GM19025 (cell line): Measurements from ENCODE around the gene TAF1C.

Experiments
- ATAC-seq: cut with Tn5 transposase; IDR thresholded peaks from one replicate; pipeline ENCODE4 v1.9.1; 2021; ENCODE audit warnings: mild to moderate bottlenecking, low read depth, moderate library complexity; ENCODE audit not compliant: unreplicated experiment

The TAF1C gene

DNA sequence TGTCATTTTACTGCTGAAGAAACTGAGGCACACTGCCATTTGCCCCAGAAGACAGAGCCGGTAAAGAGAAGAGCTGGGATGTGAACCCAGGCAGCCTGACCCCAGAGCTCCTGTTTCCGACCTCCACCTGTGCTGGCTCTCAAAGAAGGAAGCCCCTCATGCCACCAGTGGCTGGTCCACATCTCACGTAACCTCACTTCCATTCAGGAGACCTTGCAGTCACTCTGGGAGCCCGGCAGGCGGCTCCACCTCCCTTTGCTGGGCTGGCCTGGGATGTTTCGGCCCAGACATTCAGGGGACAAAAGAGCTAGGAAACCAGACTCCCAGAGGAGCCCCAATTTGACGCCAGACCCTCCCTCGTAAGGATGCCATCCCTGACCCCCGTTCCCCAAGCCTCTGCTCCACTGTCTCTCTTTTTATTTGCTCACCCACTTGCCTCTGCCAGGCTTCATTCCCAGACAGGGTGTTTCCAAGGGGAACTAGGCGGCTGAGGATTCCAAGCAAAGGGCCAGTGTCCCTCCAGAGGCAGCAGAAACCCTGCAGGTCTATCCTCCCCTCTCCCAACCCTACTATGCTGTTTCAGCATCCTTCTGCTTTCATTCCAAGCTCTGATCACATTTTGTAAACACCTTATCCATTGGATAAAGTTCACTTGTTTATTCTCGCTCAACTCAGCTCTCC lies 2.8 kb downstream of the TAF1C start:
- no peak for ATAC-seq

DNA sequence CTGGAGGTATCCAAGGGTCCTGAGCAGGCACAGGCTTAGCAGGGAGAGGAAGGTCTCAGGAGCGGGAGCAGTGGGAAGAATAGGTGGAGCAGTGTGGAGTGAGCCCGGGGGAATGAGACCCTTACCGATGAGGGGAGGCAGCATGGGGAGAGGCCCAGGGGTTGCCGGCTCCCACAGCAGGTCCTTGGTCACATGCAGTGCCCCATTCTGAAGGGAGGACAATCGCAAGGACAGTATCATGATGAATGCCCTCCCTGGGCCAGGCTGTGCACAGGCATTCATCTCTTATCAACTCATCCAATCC lies 3.3 kb downstream of the TAF1C start:
- ATAC-seq, result no peak

DNA sequence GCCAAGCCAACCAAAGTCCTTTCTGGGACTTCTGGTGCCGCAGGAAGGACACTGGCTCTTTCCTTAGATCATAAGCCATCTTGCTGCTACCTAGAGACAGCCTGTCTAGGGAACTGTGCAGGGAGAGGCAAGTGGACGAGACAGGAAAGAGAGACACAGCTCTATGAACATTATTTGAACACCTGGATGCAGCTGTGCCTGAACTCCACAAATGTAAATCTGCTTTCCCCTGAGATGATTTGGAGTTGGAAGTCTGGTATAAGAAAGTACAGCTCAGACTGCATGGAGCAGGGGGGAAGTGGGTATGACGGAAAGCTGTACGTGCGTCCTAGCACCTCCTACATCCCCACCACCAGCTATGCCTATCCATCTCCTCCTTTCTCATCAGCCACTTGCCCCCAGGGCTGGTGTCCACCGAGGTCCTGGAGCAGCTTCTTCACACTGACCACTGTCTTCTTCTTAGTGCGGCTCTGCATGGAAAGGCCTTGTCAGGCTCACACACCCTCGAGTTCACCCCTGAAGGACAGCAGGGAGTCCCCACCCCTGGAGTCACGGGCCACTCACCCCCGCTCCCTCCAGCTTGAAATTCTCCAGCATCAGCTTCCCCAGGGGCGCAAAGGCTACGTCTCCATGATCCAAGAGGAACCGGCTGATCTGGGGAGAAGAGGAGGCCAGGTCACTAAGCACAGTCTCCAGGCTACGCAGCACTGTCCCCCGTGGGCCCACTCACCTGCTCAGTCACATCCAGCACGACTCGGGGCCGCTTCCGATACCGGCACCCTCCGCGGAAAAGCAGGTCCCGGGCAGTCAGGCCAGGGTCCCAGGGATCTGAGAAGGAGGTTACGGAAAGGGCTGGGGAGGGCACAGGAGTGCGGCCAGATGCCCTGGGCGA lies 3.9 kb downstream of the TAF1C start:
- ATAC-seq, result no peak

GRCh38 chr16:84182104-84182503 lies 4.8 kb downstream of the TAF1C start:
- no peak for ATAC-seq

DNA sequence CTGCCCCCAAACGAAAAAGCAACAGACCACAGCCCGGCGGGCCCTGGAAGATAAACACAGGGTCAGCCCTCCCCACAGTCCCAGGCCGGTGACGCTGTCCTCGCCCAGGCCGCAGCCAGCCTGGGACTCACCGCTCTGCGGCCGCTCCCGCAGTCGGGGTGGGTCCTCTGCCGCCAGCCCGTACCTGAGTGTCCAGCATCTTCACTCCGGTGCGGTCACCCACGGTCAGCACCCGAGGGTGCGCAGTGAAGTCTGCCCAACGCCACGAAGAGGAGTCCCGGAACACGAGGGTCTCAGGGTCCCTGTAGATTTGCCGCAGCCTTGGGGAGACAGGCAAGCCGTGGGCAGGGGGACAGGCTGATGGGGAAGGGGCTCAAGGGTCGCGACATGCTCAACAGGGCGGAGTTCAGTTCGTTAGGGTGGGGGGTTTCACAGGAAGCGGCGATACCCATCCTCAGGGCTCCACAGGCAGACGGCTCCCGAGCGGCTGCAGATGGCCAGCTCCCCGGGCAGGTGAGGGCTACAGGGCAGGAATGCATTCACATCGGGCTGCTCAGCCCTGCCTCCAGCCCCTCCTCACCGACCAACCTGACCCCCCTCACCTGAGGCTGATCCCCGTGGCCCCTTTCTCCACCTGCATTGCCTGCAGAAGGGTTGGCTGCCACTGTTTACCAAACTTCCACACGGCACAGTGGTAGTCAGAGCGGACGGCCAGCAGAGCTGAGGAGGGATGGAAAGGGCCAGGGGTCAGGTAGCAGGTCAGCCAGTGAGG lies 5.5 kb downstream of the TAF1C start:
- no peak for ATAC-seq

DNA sequence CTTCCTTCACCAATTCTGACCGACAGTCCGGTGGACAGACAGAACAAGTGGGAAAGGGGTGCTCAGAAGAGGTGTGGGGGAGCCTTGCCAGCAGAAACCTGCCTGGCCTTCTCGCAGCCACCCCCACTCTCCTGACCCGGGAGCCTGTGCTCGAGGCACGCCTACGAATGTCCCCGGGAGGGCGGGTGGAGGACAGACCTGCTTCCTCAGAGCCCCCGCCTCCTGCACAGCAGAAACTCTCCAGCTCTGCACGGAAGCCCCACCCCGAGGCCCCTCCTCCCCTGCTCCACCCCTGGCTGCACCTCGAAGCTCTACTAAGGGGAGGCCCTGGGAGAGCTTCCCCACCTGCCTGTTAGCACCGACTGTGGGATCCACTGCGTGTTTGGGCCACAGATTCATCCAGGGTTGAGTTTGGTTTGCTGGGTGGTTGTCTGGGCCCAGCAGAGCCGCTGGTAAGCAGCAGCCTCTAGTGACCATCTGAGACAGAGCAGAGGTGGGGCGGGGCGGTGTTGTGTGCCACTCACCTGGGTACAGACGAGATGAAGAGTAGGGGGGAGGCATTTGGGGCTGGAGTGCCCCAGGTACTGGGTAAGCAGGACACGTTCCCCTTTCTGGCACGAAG lies 6.2 kb downstream of the TAF1C start:
- no peak for ATAC-seq

- ATAC-seq, result no peak
Measured at GRCh38 chr16:84179612-84180320, 7.1 kb downstream of the TAF1C start.

DNA sequence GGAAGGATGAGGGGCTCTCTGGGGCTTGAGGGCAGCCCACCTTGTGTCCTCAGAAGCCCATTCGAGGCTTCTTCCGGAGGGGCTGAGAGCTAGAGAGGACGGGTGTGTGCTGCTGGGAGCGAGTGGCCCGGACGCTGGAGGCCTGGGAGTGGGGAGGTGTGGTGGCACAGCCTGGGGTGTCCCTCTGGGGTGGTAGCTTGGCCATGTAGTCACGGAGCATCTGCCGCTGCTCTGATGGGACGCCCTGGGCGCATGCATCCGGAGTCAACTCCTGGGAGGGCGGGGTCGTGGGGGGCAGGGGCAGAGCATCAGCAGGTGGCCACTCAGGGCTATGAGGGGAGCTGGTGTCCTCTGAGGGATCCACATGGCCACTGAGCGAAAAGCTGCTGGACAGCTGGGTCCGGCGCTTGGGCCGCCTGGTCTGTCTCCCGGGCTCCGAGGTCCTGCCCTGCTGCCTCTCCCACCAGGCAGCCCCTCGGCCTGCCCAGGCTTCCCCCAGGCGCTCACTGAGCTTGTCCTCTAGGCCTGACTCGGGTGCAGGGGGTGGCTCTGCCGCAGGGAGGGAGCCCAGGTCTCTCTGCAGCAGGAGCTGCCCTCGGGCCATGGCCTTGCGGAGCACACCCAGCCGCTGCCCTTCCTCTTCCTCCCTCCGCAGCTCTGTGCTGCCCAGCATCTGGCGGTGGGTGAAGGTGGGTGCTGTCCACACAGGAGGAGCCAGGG lies 7.8 kb downstream of the TAF1C start:
- no peak for ATAC-seq

DNA sequence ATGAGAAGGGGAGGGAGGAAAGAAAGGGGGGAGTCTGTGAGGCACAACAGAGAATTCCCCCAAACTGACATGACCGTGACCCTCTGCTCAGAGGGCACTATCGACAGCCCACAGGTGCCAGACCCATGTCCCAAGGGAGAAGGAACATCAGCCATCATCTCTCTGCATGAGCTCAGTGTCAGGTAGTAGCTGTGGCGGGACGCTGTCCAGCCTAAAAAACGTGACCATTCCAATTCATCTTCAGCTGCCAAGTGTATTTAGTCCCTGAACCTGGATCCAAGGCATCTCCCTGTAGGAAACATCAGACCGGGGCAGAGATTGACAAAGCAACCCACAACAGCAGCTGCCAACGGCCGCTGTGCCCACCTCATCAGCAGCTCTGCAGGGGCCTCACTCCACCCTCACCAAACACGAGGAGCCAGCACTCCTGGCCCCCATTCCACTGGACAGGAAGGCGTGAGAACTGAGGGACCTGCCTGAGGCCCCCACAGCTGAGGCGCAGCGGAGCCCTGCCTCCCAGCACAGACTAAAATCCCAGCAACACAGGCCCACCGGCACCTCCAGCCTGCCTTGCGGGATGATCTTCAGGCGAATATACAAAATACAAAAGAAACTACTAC lies 8.6 kb downstream of the TAF1C start:
- no peak for ATAC-seq

GRCh38 chr16:84177741-84178073 lies 9.2 kb downstream of the TAF1C start:
- no peak for ATAC-seq

DNA sequence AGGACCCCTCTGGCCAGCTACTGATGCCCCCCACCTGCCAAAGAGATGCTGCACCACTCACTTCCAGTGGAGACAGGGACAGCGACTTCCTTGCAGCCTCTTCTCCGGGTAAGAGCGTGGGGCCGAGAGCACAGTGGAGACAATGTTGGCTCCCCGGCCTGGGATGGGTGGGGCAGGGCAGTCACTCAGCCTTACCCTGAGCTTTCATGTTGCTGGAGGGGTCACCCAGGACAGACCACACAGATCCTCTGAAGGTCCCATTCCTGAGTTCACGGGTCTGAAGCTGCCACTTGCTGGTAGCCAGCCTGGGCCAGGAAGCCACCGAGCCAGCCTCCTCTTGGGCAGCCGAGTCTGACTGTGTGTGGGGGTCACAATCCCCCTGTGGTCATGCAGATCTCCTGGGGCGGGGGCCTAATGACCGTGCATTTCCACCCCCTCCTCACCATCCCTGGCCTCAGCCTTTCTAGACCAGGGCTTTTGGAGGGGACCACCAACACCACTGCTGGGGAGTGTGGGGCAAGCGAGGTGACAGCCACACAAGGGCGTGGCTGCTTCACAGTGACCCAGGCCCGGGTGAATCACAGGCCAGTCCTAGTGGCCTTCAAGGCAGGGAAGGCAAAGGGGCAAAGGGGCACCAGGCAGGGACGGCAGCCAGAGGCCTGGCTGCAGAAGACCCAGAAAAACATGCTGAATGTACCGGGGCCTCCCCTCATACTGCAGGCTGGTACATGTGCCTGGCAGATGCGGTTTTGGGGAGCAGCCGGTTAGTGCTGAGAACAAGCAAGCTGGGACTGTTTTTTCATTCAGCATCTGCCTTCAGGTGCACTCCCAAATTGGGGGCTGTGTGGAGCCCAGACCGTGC lies 10.4 kb downstream of the TAF1C start:
- no peak for ATAC-seq

- peak; percentile 87 for ATAC-seq
Measured at GRCh38 chr16:84175350-84176081, 11.3 kb downstream of the TAF1C start.

- no peak for ATAC-seq
Measured at GRCh38 chr16:84174396-84174795, 12.5 kb downstream of the TAF1C start.

DNA sequence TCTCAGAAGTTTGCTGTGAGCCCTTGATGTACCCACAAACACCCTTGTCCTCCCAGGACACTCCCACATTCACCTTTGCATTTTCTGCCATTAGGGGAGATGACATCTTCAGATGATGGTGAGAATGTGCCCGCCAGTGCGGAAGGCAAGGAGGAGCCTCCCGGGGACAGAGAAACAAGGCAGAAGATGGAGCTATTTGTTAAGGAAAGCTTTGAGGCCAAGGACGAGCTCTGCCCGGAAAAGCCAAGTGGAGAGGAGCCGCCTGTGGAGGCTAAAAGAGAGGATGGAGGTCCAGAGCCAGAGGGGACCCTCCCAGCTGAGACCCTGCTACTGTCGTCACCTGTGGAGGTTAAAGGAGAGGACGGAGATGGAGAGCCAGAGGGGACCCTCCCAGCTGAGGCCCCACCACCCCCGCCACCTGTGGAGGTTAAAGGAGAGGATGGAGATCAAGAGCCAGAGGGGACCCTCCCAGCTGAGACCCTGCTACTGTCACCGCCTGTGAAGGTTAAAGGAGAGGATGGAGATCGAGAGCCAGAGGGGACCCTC lies 17.0 kb downstream of the TAF1C start:
- no peak for ATAC-seq

GRCh38 chr16:84166796-84167695 lies 19.8 kb downstream of the TAF1C start:
- no peak for ATAC-seq

- ATAC-seq, result no peak
Measured at GRCh38 chr16:84165746-84166145, 21.1 kb downstream of the TAF1C start.

- no peak for ATAC-seq
Measured at GRCh38 chr16:84161801-84162200, 25.1 kb downstream of the TAF1C start.
